ENCODE measurements around the gene LPAR3.

- TF ChIP-seq CTCF (IDR thresholded peaks at IDR 0.05) (no peak), POLR2A (IDR thresholded peaks at IDR 0.05) (no peak), POLR2AphosphoS5 (IDR thresholded peaks at IDR 0.05; ENCODE audit: insufficient read depth in 1 of 2, low read depth in 1 of 2) (no peak)
Observed at GRCh38 chr1:84939151-84939550, 46.1 kb upstream of the LPAR3 start.
